ENCODE data around the gene TRIM8.

The TRIM8 gene

DNA sequence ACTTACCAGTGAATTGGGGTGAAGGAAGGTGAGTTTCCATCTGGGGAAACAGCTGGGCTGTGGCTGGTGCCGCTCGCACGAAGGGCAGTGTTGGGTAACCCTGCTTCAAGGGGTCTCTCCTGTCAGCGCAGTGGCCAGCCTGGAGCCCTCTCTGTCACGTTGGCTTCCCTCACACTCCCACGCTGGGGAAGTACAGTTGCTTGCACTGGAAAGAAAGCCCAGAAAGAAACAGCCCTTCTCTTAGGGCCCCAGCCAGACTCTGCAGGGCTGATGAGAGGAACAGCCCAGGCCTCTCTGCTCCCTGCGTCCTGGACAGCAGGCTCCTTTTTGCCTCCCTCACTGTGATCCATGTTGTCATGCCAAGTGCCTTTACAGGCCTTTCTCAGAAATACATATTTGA is 40.3 kb upstream of the TRIM8 start:
- DNase-seq (ENCODE audit: low read depth), result peak; percentile 95
- no peak for TF ChIP-seq POLR2A (IDR thresholded peaks at IDR 0.05; ENCODE audit: extremely low read depth, insufficient read length)
- peak; percentile 61; the same call in 1 of the 2 replicates for TF ChIP-seq MYC (IDR thresholded peaks at IDR 0.05; ENCODE audit: low read depth, low read length)
- no peak overlapping the region for H3K4me3 ChIP-seq (ENCODE audit: low read depth, low read length)

DNA sequence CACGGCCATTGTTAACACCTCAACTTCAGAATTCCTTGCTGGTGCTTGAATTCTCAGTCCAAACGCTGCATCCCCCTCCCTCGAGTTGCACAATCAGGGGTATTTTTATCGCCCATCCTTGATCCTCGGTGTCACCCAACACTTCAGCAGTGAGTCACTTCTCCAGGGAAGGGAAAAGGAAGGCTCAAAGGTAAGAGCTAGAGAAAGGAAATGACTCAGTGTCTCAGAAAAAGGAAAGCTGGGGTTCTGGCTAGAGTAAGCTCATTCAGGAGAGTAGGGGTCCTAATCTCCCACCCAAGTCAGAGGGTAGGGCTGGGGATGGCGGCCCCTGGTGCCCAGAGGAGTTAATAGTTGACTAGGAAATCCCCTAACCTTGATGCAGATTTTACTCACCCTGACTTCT is 39.8 kb upstream of the TRIM8 start:
- TF ChIP-seq MYC (IDR thresholded peaks at IDR 0.05; ENCODE audit: low read depth, low read length), result no peak
- TF ChIP-seq, protein P1, sequence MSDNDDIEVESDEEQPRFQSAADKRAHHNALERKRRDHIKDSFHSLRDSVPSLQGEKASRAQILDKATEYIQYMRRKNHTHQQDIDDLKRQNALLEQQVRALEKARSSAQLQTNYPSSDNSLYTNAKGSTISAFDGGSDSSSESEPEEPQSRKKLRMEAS (IDR thresholded peaks at IDR 0.05; ENCODE audit: low read depth, low read length), result no peak
- TF ChIP-seq, protein P2, sequence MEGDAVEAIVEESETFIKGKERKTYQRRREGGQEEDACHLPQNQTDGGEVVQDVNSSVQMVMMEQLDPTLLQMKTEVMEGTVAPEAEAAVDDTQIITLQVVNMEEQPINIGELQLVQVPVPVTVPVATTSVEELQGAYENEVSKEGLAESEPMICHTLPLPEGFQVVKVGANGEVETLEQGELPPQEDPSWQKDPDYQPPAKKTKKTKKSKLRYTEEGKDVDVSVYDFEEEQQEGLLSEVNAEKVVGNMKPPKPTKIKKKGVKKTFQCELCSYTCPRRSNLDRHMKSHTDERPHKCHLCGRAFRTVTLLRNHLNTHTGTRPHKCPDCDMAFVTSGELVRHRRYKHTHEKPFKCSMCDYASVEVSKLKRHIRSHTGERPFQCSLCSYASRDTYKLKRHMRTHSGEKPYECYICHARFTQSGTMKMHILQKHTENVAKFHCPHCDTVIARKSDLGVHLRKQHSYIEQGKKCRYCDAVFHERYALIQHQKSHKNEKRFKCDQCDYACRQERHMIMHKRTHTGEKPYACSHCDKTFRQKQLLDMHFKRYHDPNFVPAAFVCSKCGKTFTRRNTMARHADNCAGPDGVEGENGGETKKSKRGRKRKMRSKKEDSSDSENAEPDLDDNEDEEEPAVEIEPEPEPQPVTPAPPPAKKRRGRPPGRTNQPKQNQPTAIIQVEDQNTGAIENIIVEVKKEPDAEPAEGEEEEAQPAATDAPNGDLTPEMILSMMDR (IDR thresholded peaks at IDR 0.05; ENCODE audit: low read depth, low read length), result peak; percentile 31
- TF ChIP-seq POLR2A (IDR thresholded peaks at IDR 0.05; ENCODE audit: extremely low read depth, insufficient read length), result no peak
- H3K4me3 ChIP-seq (ENCODE audit: low read depth, low read length), result no peak overlapping the region
- DNase-seq (ENCODE audit: low read depth), result peak; percentile 78

DNA sequence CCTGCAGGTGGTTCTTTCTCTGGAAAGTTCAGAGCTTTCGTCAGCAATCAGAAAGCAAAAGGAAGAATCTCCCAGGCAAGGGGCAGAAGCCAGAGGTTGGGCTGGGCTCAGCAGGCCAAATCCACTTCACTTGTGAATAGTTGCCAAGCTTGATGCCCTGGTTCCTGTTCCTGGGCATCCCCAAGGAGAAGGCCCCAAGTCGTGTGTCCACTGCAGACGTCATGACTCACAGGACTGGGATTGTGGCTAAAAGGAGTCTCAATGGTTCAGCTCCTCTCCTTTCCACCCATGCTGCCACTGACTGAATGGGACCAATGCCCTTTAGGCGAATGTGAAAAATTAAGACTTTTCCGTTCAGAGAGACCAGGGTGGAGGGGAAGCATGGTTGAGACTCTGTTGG is 38.6 kb upstream of the TRIM8 start:
- H3K4me3 ChIP-seq (ENCODE audit: low read depth, low read length), result no peak overlapping the region
- TF ChIP-seq, protein P1 (IDR thresholded peaks at IDR 0.05; ENCODE audit: low read depth, low read length), result no peak
- TF ChIP-seq MYC (IDR thresholded peaks at IDR 0.05; ENCODE audit: low read depth, low read length) (no peak), POLR2A (IDR thresholded peaks at IDR 0.05; ENCODE audit: extremely low read depth, insufficient read length) (no peak)
- TF ChIP-seq, protein P2 (IDR thresholded peaks at IDR 0.05; ENCODE audit: low read depth, low read length), result no peak
- DNase-seq (ENCODE audit: low read depth), result no peak

DNA sequence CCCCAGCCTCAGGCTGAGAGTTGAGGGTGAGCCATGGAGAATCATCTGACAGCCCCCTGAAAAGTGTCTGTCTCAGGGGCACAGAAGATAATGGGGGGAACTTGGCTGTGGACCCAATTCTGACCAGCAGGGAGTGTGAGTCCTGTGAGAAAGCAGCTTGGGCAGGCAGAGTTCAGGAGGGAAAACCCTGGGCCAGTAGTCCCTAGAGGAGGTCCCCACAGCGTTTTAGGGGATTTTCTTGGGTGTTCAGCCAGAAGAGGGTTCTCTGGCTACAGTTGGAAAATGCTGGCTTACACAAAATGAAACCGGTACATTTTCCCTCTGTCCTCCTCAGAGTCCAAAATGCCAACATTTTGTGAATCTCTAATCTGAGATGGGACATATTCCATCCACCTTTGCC is 35.8 kb upstream of the TRIM8 start:
- H3K4me3 ChIP-seq (ENCODE audit: low read depth, low read length), result no peak overlapping the region
- DNase-seq (ENCODE audit: low read depth), result no peak
- TF ChIP-seq, protein P1 (IDR thresholded peaks at IDR 0.05; ENCODE audit: low read depth, low read length), result no peak
- TF ChIP-seq POLR2A (IDR thresholded peaks at IDR 0.05; ENCODE audit: extremely low read depth, insufficient read length) (no peak), MYC (IDR thresholded peaks at IDR 0.05; ENCODE audit: low read depth, low read length) (no peak)
- TF ChIP-seq, protein P2 (IDR thresholded peaks at IDR 0.05; ENCODE audit: low read depth, low read length), result no peak

DNA sequence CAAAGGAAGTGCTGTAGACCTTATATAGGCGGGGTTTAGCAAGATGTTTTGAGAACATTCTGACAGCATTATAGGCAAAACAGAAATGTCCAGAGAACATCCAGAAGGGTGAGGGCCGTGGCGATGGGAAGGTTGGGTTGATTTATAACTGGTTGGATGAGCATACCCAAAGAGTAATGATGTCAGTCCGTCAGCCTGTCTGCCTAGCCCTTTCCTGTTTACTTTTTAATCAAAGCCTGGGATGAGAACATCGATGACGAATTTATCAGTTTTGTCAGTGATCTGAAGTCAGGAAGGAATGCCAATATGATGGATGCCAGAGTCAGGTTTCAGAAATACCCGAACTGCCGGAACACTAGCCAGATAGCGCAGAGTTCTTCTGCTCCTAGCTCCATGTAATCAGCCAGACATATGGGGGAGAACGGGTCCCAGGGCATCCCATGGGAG is 33.8 kb upstream of the TRIM8 start:
- H3K4me3 ChIP-seq (ENCODE audit: low read depth, low read length), result no peak overlapping the region
- no peak for DNase-seq (ENCODE audit: low read depth)
- TF ChIP-seq, protein P1 (IDR thresholded peaks at IDR 0.05; ENCODE audit: low read depth, low read length), result no peak
- TF ChIP-seq, protein P2 (IDR thresholded peaks at IDR 0.05; ENCODE audit: low read depth, low read length), result no peak
- TF ChIP-seq MYC (IDR thresholded peaks at IDR 0.05; ENCODE audit: low read depth, low read length), result no peak

DNA sequence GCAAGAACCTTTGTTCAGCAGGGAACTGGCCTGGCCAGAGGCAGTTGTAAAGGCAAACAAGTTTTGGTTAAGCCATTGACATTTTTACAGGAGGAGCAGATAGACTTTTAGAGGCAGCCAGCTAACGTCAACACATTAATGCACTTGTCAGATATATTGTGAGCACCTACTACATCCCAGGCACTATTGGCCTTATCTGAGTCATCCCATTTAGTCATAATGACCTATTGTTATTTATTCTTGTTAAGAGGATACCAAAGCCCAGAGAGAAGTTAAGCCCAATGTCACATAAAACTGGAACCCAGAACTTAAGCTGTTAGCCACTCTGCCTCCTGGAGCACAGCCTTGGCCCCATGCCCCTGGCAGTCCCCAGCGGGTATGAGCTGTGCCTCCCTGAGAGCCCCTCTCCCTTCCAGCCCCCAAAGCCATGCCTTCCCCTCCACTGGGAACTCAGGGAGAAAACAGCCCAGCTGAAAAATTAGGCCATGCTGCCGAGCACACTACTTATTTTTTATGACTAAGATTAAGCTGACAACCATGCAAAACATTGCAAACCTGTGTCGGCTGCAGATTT is 32.7 kb upstream of the TRIM8 start:
- TF ChIP-seq, protein P2 (IDR thresholded peaks at IDR 0.05; ENCODE audit: low read depth, low read length), result no peak
- no peak for TF ChIP-seq MYC (IDR thresholded peaks at IDR 0.05; ENCODE audit: low read depth, low read length)
- TF ChIP-seq, protein P1 (IDR thresholded peaks at IDR 0.05; ENCODE audit: low read depth, low read length), result no peak
- TF ChIP-seq POLR2A (IDR thresholded peaks at IDR 0.05; ENCODE audit: extremely low read depth, insufficient read length), result no peak
- H3K4me3 ChIP-seq (ENCODE audit: low read depth, low read length), result no peak overlapping the region
- DNase-seq (ENCODE audit: low read depth), result no peak

All from NB4 (cell line).